A673 (cell line): Measurements from ENCODE around the gene ERG.

ENCODE experiments used
- EZH2 ChIP-seq: fragments of 200-600 bp; sonication (generic); IDR thresholded peaks from 2 replicates; pipeline ENCODE4 v1.6.1; 2017; ENCODE audit warnings: borderline replicate concordance, low read depth, mild to moderate bottlenecking, mixed read lengths, antibody characterized with exemption, low read length; ENCODE audit not compliant: poor library complexity, severe bottlenecking
- TF ChIP-seq, protein P1 (sequence below): fragments of 300-800, 200-600 bp; sonication (generic); conservative IDR thresholded peaks from 2 replicates; pipeline ENCODE4 v1.5.1; 2017; ENCODE audit warnings: low read depth, mild to moderate bottlenecking, antibody characterized with exemption, low read length, moderate library complexity, mixed read lengths

DNA sequence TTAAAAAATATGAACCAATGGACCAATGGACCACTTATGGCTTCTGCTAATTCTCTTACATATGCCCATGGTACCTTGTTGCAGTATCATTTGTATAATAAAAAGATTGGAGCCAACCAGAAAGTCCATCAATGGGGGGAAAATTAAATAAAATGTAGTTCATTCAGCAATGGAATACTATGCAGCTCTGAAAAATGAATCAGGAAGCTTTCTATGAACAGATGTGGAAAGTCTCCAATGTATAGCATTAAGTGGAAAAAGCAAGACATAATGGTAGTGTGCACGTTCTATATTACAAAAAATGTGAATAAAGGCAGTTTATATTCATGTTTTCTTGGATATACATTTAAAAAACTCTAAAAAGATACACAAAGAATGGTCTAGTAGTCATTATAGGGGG, 140.2 kb downstream of the ERG start:
- no peak for TF ChIP-seq EZH2
- TF ChIP-seq, protein P1, sequence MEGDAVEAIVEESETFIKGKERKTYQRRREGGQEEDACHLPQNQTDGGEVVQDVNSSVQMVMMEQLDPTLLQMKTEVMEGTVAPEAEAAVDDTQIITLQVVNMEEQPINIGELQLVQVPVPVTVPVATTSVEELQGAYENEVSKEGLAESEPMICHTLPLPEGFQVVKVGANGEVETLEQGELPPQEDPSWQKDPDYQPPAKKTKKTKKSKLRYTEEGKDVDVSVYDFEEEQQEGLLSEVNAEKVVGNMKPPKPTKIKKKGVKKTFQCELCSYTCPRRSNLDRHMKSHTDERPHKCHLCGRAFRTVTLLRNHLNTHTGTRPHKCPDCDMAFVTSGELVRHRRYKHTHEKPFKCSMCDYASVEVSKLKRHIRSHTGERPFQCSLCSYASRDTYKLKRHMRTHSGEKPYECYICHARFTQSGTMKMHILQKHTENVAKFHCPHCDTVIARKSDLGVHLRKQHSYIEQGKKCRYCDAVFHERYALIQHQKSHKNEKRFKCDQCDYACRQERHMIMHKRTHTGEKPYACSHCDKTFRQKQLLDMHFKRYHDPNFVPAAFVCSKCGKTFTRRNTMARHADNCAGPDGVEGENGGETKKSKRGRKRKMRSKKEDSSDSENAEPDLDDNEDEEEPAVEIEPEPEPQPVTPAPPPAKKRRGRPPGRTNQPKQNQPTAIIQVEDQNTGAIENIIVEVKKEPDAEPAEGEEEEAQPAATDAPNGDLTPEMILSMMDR = no peak
